Measurements from ENCODE around the gene ANO4. TPM values are rescaled to one million over a fixed set of nuclear protein-coding genes. Genes with fewer than 3 reads are reported as not detected.

ANO4 gene
- total RNA-seq, 1 donor from 2014 or later = 5.7 TPM

GRCh38 chr12:101045486-101046464 lies 251.2 kb downstream of the ANO4 start:
- peaks cover 3% of the 10 kb centered on the region for H3K4me1 Mint-ChIP-seq
- peak overlapping the region; percentile 3 for H3K27ac Mint-ChIP-seq
- H3K36me3 Mint-ChIP-seq = no peaks in the 10 kb centered on the region
- no peaks in the 10 kb centered on the region for H3K27me3 Mint-ChIP-seq (ENCODE audit: low read depth)
- no peaks in the 10 kb centered on the region for H3K9me3 Mint-ChIP-seq
- H3K4me3 Mint-ChIP-seq = no peak overlapping the region
- TF ChIP-seq CTCF (IDR thresholded peaks at IDR 0.05; ENCODE audit: unreplicated experiment) = no peak
- DNase-seq (ENCODE audit: low spot score in 2 of 2, unreplicated experiment in 2 of 2) = no peak

GRCh38 chr12:101047652-101048051 lies 253.1 kb downstream of the ANO4 start:
- Mint-ChIP-seq H3K36me3 (no peaks in the 10 kb centered on the region), H3K4me3 (no peak overlapping the region), H3K4me1 (peaks cover 18% of the 10 kb centered on the region), H3K27ac (no peak overlapping the region), H3K9me3 (no peaks in the 10 kb centered on the region), H3K27me3 (ENCODE audit: low read depth) (no peaks in the 10 kb centered on the region)
- TF ChIP-seq CTCF (IDR thresholded peaks at IDR 0.05; ENCODE audit: unreplicated experiment) = no peak
- no peak for DNase-seq (ENCODE audit: low spot score in 2 of 2, unreplicated experiment in 2 of 2)

- Mint-ChIP-seq H3K36me3 (no peaks in the 10 kb centered on the region), H3K27me3 (ENCODE audit: low read depth) (no peaks in the 10 kb centered on the region), H3K4me1 (peaks cover 15% of the 10 kb centered on the region), H3K4me3 (no peak overlapping the region), H3K27ac (no peak overlapping the region), H3K9me3 (no peaks in the 10 kb centered on the region)
- TF ChIP-seq CTCF (IDR thresholded peaks at IDR 0.05; ENCODE audit: unreplicated experiment) = no peak
- DNase-seq (ENCODE audit: low spot score in 2 of 2, unreplicated experiment in 2 of 2) = no peak
Measured at GRCh38 chr12:101050631-101051030, 256.1 kb downstream of the ANO4 start.

- peak overlapping the region; percentile 18 for H3K27ac Mint-ChIP-seq
Measured at GRCh38 chr12:101051151-101051550, 256.6 kb downstream of the ANO4 start.

GRCh38 chr12:101051901-101052550 lies 257.4 kb downstream of the ANO4 start:
- H3K9me3 Mint-ChIP-seq = no peaks in the 10 kb centered on the region
- no peaks in the 10 kb centered on the region for H3K27me3 Mint-ChIP-seq (ENCODE audit: low read depth)
- no peak for TF ChIP-seq CTCF (IDR thresholded peaks at IDR 0.05; ENCODE audit: unreplicated experiment)
- H3K4me1 Mint-ChIP-seq = peaks cover 15% of the 10 kb centered on the region
- H3K4me3 Mint-ChIP-seq = no peak overlapping the region
- DNase-seq (ENCODE audit: low spot score in 2 of 2, unreplicated experiment in 2 of 2) = no peak
- no peaks in the 10 kb centered on the region for H3K36me3 Mint-ChIP-seq
- H3K27ac Mint-ChIP-seq = peak overlapping the region; percentile 77

More at GRCh38 chr12:101051151-101051550, 256.6 kb downstream of the ANO4 start:
- Mint-ChIP-seq H3K4me3 (no peak overlapping the region), H3K36me3 (no peaks in the 10 kb centered on the region), H3K4me1 (peaks cover 15% of the 10 kb centered on the region), H3K9me3 (no peaks in the 10 kb centered on the region), H3K27me3 (ENCODE audit: low read depth) (no peaks in the 10 kb centered on the region)
- DNase-seq (ENCODE audit: low spot score in 2 of 2, unreplicated experiment in 2 of 2) = no peak
- no peak for TF ChIP-seq CTCF (IDR thresholded peaks at IDR 0.05; ENCODE audit: unreplicated experiment)

Data from mesothelial cell of epicardium (in vitro differentiated cells).